DMS79 treated with DMSO at 0.1 percent for 48 hours (cell line): ENCODE data around the gene LARGE1.

Source experiments
- DNase-seq: peaks from one replicate; lab custom pipeline; 2025; lab: John Stamatoyannopoulos, UW

Gene LARGE1

DNA sequence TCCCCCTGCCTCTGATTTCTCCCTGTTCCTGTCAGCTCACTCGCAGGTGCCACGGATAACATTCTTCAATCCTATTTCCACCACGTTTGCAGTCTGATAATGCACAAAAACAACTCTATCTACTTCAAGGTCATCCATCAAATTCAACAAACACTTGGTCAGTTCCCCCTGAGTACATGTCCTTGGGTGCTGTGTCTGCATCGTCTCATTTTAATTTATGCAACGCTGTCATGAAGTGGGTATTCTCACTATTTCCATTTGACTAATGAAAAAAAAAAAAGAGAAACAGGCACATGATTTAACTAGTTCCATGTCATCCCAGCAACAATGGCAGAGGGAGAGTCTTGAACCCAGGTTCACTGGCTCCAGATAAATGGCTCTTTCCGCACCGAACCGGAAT lies 262.6 kb downstream of the LARGE1 start:
- no peak for DNase-seq

DNA sequence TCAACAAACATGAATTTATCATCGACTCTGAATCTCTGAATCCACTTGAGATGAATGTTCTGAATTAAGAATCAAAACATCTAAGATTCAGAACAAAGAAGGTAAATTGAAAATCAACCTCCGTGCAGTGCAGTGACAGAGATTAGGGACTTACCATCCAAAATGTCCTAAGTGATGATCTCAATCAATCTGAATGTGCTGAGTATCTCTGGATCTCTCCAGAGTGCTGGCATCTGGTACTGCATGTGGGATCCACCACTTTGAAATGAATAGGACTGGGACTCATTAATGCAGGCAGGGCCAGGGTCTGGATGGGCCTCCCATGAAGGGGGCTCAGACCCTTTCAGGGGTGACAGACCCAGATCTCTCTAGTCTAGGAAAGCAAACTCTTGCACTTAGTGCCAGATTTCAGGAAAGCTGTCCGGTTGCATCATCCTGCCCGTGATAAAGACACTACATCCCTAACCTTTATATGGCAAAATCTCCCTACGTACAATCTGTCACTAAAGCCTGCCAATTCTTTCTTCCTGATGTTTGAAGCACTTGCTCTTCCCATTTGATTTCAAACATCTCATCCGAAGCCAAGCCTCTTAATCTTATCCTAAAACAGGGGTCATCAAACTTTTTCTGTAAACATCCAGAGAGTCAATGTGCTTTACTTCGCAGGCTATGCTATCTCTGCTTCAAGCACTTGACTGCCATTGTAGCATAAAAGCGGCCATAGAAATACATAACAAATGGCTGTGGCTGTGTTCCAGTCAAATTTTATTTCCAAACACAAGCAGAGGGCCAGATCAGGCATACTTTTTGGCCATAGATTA lies 263.3 kb downstream of the LARGE1 start:
- DNase-seq: peak; percentile 18

GRCh38 chr22:33654173-33654895 lies 265.9 kb downstream of the LARGE1 start:
- no peak for DNase-seq

DNA sequence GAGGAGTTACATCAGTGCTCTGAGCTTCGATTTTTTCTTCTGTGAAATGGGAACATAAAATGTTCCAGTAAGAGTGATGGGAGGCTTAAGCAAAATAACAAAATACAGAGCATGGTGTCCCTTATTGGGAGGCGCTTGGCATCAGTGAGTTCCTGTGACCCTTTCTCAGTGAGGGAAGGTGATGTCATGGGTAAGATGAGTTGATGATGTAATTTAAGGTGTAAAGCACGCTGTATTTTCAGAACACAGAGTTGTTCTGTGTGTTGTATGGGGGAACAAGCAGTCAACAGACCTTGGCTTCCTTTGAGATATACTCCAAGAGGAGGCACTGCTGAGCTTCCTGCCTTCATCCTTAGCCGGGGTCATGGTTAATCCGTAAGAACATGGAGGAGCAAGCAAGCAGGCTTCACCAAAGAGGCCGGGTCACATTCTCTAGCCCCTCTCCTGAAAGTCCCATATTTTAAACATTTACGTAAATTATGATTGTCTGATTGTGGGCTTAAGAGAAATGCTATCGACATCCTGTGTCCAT lies 266.7 kb downstream of the LARGE1 start:
- no peak for DNase-seq

DNA sequence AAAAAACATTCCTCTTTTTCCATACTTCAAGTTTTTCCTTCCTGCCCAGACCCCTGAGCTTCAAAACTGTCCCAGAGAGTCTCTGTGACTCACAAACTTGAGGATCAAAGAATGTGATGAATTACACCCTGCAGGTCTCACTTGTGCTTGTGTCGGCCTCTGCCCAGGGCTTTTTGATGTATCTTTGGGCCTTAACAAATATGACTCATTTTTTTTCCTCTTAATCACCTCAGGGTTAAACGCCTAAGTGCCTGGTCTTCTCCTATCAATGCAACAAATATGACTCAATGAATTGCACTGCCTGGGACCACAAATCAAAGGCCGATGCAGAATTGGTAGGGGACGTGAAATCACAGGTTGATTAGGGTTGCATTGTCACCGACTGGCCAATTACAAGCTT lies 267.7 kb downstream of the LARGE1 start:
- DNase-seq: no peak

DNA sequence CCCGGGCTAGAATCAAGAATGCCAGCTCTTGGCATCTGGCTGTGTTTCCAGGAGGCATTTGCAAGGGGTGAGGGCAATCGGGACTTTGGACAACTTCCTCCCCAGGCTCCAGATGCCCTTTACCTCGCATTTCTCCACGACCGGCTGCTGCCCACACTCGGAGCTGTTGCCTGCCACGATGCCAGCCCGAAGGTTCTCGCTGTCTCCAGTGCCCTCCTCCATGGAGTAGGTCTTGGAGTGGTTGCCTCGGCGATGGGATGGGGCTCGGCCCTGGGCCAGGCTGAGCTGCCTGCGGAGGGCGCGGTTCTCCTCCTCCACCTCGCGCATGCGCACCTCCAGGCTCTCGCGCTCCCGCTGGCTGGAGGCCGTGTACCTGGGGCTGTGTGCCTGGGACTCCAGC lies 270.0 kb downstream of the LARGE1 start:
- no peak for DNase-seq

GRCh38 chr22:33648478-33648877 lies 271.8 kb downstream of the LARGE1 start:
- DNase-seq: no peak

DNA sequence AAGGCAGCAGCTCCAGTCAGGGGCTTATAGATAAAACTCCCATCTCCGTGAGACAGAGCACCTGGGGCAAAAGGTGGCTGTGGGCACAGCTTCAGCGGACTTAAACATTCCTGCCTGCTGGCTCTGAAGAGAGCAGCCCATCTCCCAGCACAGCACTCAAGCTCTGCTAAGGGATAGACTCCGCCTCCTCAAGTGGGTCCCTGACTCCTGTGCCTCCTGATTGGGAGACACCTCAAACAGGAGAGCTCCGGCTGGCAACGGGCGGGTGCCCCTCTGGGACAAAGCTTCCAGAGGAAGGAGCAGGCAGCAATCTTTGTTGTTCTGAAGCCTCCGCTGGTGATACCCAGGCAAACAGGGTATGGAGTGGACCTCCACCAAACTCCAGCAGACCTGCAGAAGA lies 279.4 kb downstream of the LARGE1 start:
- peak; percentile 46 for DNase-seq

DNA sequence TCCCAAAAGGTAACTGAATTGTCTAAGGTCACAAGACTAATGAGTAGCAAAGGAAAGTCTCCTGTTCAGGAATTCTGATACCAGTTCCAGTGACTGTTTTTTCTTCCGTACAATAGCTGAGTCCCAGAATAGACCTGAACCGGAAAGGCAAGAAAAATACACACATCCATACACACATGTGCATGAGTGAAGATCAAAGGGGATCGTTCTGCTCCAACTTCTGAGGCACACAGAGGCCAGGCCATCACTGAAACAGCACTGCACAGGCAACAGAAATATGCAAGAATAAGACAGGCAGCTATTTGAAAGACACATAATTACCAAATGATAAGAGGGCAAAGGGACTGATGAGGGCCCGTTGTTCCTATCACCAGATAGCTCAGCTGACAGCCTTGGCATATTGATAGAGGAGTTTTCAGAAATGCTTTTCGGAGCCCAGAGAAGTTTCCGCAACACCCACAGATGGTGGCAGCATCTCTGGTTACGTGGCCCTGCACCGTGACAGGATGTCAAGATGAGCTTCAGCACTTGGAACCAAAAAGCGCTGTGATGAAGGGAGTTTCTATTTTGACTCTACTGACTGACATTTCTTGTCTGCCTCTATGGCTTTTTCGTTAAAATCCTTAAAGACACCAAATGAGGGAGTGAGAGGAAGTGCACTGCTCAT lies 280.6 kb downstream of the LARGE1 start:
- no peak for DNase-seq

DNA sequence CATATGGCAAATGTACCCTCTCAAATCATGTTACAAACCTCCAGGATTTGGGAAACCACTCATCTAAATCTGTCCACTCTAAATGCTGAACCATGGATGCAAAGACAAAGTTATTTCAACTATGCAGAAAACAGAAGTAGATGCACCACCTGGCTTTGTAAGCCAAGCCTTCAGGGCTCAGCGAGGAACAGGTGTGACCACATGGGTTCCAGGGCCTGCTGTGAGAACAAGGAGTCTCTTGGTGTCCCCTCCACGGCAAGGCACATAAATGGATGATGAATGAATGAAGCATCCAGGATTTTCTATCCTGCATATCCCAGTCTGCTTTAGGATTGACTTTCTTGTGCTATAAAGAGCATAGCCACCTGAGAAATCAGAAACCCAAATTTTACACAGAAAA lies 284.5 kb downstream of the LARGE1 start:
- DNase-seq: no peak

DNA sequence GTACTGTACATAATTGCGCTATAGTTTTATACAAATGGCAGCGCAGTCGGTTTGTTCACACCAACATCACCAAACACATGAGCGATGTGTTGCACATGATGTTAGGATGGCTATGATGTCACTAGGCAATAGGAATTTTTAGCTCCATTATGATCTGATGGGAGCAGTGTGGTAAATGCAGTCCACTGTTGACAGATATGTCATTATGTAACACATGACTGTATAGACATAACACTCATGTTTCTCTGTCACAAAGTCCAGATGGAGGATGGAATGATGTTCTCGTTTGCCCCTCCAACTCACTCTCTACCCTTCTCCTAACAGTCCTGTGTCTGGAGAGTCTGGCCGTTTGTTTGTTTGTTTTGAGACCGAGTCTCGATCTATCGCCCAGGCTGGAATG lies 288.5 kb downstream of the LARGE1 start:
- DNase-seq: no peak

- DNase-seq: no peak
Observed at GRCh38 chr22:33625959-33626358, 294.3 kb downstream of the LARGE1 start.

- no peak for DNase-seq
Observed at GRCh38 chr22:33620085-33620484, 300.2 kb downstream of the LARGE1 start.

GRCh38 chr22:33606504-33606903 lies 313.8 kb downstream of the LARGE1 start:
- no peak for DNase-seq

DNA sequence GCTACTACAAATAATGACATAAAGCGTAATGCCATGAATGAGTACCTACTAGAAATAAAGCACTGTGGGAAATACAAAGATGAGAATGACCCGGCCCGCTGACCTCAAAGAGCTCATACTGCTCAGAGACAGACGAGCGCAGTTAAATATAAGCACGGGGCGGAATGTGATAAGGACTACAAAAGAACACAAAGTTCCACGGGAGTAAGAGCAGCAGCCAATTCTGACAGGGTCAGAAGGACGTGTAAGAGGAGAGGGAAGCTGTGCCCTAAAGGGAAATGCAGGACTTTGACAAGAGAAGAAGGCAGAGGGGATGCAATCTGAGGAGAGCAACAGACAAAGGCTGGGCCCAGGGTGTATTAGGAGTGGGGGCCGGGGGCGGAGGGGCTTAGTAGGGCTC lies 314.6 kb downstream of the LARGE1 start:
- no peak for DNase-seq

DNA sequence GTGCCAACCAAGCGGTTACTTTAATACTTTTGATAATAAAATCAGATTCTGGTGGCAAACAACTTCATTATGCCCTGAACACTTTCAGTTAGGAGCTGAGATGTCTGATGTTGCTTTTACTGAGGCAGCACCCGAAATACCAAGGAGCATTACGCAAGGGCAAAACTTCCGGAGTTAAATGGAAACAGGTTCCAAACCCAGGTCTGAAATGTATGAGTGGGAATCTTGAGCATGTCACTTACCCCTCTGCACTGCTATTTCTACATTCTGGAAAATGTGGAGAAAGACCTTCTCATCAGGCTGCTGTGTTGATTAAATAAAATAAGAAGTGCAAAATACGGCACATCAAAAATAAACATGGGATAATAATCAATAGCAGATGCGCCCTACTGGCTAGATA lies 315.1 kb downstream of the LARGE1 start:
- DNase-seq: no peak

- no peak for DNase-seq
Observed at GRCh38 chr22:33601062-33601461, 319.2 kb downstream of the LARGE1 start.

- no peak for DNase-seq
Observed at GRCh38 chr22:33600595-33600994, 319.7 kb downstream of the LARGE1 start.

DNA sequence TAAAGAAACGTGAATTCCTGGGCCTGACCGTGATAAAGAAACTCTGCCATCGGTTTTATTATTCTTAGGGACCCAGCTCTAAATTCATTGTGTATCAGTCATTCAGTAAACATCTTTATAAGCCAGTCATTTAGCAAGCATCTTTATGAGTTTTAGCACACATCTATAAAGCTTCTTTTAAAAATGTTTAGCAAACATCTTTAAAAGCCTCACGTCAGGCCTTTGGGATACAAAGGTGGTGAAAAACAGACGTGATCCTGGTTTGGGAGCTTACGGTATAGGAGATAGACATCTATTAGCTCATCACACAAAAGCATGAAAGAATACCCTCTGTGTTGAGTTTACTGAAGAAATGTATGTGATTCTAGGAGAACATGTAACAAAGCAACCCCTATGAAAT lies 320.2 kb downstream of the LARGE1 start:
- no peak for DNase-seq

GRCh38 chr22:33599596-33599995 lies 320.7 kb downstream of the LARGE1 start:
- DNase-seq: no peak

DNA sequence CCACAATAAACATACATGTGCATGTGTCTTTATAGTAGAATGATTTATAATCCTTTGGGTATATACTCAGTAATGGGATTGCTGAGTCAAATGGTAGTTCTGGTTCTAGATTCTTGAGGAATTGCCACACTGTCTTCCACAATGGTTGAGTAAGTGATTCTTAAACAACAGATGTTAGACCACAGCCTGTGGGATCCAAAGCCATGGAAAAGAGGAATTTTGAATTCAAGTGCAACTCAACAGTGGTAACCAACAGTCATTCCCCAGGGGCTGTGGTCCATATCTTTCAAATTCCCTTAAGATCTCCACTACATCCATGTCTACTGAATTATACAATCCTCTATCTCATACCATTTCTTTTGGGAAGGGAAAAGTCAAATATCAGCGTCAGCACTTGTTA lies 321.5 kb downstream of the LARGE1 start:
- no peak for DNase-seq

- no peak for DNase-seq
Observed at GRCh38 chr22:33597274-33597985, 322.8 kb downstream of the LARGE1 start.
